Mucosa of stomach (tissue), 1 donor: ENCODE results near the gene KDM4B.
"Not testable (repeated sequence)": the region's sequence is repeated elsewhere in the genome, so short reads cannot be mapped to it uniquely, and the experiment has no call there.

Source experiments
- H3K27me3 ChIP-seq: one replicate; pipeline ENCODE4 v1.7.0; 2013; ENCODE audit warnings: mild to moderate bottlenecking, low read length; ENCODE audit not compliant: control insufficient read depth, insufficient read depth
- H3K36me3 ChIP-seq: one replicate; pipeline ENCODE4 v1.7.0; 2013; ENCODE audit warnings: low read length; ENCODE audit not compliant: control insufficient read depth, insufficient read depth
- H3K4me1 ChIP-seq: one replicate; pipeline ENCODE4 v1.7.0; 2013; ENCODE audit warnings: mild to moderate bottlenecking, low read length; ENCODE audit not compliant: control insufficient read depth, insufficient read depth
- H3K4me3 ChIP-seq: one replicate; pipeline ENCODE4 v1.7.0; 2013; ENCODE audit warnings: low read length
- H3K9ac ChIP-seq: one replicate; pipeline ENCODE4 v1.7.0; 2013; ENCODE audit warnings: mild to moderate bottlenecking, low read length, moderate library complexity
- H3K9me3 ChIP-seq: one replicate; pipeline ENCODE4 v1.7.0; 2013; ENCODE audit warnings: mild to moderate bottlenecking, low read length, moderate library complexity; ENCODE audit not compliant: control insufficient read depth
- donor health status: Pancreatic carcinoma.

Gene KDM4B

DNA sequence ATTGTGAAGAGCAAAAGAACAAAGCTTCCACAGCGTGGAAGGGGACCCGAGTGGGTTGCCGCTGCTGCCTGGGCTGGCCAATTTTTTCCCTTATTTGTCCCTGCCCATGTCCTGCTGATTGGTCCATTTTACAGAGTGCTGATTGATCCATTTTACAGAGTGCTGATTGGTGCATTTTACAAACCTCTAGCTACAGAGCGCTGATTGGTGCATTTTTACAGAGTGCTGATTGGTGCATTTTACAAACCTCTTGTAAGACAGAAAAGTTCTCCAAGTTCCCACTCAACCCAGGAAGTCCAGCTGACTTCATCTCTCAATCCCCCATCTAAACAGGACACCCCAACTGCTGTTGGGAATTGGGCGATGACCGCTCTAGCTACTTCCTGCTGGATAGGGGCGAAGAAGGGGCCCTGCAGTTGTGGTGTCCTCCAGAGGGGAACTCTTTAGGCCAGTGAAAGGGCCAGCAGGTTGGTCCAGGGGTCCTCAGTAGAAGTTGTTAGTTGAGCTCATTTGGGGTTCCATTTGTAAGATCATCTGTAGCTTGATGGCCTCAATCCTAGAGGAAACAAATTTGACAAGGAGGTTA is 189.7 kb downstream of the KDM4B start:
- H3K27me3 ChIP-seq, H3K4me3 ChIP-seq: not testable (repeated sequence)

DNA sequence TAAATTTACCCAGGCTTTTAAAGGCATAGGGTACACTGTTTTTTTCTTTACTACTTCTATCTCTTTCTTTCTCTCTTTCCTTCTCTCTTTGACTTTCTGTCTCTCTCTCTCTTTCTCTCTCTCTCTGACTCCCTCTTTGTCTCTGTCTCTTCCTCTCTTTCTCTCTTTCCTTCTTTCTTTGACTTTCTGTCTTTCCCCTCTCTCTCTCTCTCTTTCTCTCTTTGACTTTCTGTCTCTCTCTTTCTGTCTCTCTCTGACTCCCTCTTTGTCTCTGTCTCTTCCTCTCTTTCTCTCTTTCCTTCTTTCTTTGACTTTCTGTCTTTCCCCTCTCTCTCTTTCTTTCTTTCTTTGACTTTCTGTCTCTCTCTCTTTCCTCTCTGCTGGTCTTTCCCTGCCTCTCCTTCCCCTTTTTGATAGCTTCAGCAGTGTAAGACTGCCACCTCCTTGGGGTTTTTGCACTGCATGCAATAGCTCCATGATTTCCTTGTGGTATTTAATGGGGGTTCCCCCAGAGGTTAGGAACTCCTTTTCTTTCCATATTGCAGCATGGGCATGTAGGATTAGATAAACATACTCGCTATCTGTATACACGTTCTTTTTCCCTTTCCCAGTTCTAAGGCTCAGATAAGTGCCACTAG is 191.4 kb downstream of the KDM4B start:
- not testable (repeated sequence) for H3K27me3 ChIP-seq, H3K4me3 ChIP-seq, H3K36me3 ChIP-seq, H3K9ac ChIP-seq, H3K4me1 ChIP-seq, H3K9me3 ChIP-seq

More for the DNA sequence above, 189.7 kb downstream of the KDM4B start:
- H3K9me3 ChIP-seq, H3K9ac ChIP-seq, H3K4me1 ChIP-seq, H3K36me3 ChIP-seq: not testable (repeated sequence)

DNA sequence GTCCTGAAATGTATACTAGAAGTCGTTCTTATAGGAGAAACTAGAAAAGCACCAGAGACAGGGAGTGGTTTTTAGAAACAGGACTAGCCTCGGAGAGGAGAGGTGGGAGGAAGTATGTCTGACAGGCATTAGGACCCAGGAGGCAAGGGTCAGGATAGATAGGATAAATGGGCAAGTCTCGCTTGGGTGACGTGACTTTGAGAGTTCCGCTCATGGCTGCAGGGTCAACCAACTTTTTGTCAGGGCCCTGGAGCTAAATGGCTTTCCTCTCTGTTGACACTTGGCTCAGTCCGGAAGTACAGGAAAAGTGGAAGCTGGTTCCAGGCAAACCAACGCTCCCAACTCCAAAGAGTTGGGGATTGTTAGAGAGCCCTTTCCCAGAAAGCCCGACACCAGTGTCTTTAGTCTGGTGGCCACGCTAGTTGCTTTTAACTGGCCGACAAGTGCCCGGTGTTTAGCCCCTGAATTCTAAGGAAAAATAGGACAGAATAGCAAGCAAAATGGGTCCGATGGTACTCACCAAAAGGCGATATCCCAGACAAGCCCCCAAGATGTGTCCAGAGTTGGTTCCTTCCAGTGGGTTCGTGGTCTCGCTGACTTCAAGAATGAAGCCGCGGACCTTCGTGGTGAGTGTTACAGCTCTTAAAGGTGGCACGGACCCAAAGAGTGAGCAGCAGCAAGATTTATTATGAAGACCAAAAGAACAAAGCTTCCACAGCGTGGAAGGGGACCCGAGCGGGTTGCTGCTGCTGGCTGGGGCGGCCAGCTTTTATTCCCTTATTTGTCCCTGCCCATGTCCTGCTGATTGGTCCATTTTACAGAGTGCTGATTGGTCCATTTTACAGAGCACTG is 196.2 kb downstream of the KDM4B start:
- not testable (repeated sequence) for H3K9me3 ChIP-seq, H3K4me1 ChIP-seq

DNA sequence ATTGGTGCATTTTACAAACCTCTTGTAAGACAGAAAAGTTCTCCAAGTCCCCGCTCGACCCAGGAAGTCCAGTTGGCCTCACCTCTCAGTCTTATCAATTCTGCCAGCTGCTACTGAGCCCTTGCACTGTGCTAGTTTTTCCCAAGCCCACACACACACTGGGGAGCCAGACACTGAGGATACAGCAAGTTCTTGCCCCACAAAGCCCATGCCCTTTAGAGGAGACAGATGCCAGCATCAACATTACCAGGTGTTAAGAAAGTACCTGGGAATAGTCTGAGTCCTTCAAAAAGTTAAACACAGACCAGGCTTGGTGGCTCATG is 196.7 kb downstream of the KDM4B start:
- H3K4me3 ChIP-seq = no peak overlapping the region
- H3K9ac ChIP-seq = no peak overlapping the region
- no peaks in the 10 kb centered on the region for H3K9me3 ChIP-seq
- H3K27me3 ChIP-seq = no peaks in the 10 kb centered on the region
- no peaks in the 10 kb centered on the region for H3K4me1 ChIP-seq
- H3K36me3 ChIP-seq = no peaks in the 10 kb centered on the region

More for the DNA sequence above, 196.2 kb downstream of the KDM4B start:
- not testable (repeated sequence) for H3K4me3 ChIP-seq, H3K27me3 ChIP-seq, H3K9ac ChIP-seq, H3K36me3 ChIP-seq

DNA sequence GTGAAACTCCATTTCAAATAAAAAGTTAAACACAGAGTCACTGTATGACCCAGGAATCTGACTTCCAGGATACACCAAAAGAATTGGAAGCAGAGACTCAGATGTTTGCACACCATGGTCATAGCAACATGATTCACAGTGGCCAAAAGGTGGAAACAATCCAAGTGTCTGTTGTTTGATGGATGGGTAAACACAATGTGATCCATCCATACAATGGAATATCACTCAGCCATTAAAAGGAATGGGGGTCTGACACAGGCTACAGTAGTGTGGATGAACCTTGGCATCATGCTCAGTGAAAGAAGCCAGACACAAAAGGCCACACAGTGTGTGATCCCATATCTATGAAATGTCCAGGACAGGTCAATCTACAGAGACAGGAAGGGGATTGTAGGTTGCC is 197.3 kb downstream of the KDM4B start:
- H3K4me3 ChIP-seq = no peak overlapping the region

DNA sequence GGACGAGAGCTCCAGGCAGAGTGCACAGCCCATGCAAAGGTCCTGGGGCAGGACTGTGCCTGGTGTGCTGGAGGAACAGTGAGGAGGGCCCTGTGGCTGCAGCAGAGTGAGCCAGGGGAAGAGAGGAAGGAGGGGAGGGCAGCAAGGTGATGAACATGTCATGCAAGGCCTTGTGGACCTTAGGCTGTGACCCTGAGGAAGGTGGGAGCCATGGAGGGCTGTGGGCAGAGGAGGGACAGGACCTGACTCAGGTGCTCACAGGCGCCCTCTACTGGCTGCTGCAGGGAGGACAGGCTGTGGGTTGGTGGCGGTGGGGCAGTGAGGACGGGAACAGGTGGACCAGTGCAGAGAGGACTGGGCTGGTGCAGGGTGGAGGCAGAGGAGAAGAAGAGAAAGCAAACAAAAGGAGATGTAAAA is 201.4 kb downstream of the KDM4B start:
- Histone ChIP-seq H3K36me3 (no peaks in the 10 kb centered on the region), H3K4me3 (no peak overlapping the region), H3K9me3 (no peaks in the 10 kb centered on the region), H3K4me1 (no peaks in the 10 kb centered on the region), H3K27me3 (no peaks in the 10 kb centered on the region), H3K9ac (no peak overlapping the region)

More for the DNA sequence above, 197.3 kb downstream of the KDM4B start:
- Histone ChIP-seq H3K9me3 (no peaks in the 10 kb centered on the region), H3K4me1 (no peaks in the 10 kb centered on the region), H3K27me3 (no peaks in the 10 kb centered on the region), H3K9ac (no peak overlapping the region), H3K36me3 (no peaks in the 10 kb centered on the region)

DNA sequence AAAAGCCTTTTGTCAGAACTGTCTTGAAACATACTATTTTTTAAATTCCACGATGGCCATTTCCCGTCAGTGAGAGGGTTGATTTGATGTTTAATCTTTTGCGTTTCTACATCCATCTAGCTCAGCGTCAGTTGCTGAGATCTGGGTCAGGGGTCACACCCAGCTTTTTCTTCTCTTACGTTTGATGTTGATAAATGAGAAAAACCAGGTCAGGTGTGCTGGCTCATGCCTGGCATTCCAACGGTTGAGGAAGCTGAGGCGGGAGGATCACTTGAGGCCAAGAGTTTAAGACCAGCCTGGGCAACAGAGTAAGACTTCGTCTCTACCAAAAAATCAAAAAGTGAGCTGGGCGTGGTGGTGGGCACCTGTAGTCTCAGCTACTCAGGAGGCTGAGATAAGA is 202.8 kb downstream of the KDM4B start:
- H3K4me1 ChIP-seq = no peaks in the 10 kb centered on the region
- no peaks in the 10 kb centered on the region for H3K9me3 ChIP-seq
- no peaks in the 10 kb centered on the region for H3K36me3 ChIP-seq
- no peaks in the 10 kb centered on the region for H3K27me3 ChIP-seq
- H3K4me3 ChIP-seq = no peak overlapping the region
- H3K9ac ChIP-seq = no peak overlapping the region

DNA sequence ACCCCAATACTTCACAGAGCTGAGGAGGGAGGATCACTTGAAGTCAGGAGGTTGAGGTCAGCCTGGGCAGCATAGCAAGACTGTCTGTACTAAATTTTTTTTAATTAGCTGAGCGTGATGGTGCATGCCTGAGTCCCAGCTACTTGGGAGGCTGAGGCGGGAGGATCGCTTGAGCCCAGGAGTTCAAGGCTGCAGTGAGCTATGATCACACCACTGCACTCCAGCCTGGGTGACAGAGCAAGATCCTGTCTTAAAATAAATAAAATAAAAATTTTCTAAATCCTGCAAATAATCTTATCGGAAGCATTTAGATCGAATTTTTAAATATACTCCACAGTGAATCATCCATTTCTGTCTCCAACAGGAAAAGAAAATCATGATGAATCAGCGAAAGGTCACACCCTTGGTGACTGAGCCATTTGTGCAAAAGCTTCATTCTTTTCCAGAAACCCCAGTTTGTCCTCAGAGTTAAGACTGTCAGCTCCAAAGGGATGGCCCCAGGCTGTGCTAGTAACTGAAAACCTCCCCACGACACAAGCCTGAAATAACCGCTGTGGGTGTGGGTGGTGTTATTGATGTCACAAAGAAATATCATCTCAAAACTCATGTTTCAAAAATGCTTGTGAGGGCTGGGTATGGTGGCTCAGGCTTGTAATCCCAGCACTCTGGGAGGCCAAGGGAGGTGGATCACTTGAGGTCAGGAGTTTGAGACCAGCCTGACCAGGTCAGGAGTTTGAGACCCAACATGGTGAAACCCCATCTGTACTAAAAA is 204.1 kb downstream of the KDM4B start:
- Histone ChIP-seq H3K9me3 (no peaks in the 10 kb centered on the region), H3K4me1 (no peaks in the 10 kb centered on the region), H3K27me3 (no peaks in the 10 kb centered on the region), H3K9ac (no peak overlapping the region), H3K36me3 (no peaks in the 10 kb centered on the region), H3K4me3 (no peak overlapping the region)

DNA sequence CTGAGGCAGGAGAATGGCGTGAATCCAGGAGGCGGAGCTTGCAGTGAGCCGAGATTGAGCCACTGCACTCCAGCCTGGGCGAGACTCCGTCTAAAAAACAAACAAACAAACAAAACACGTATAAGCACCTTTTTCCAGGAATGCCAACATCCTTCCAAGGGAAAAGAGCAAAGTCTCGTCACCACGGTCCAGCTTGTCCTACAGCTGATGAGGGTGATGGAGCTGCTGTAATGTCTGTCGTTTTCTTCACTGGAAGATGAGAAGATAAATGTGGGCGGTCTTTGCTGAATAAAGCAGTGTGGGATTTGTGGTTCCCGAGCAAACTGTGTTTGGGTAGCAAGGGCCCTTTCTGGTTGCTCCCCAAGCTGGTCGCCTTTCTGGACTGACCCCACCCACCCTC is 205.1 kb downstream of the KDM4B start:
- Histone ChIP-seq H3K9me3 (no peaks in the 10 kb centered on the region), H3K27me3 (no peaks in the 10 kb centered on the region), H3K4me1 (no peaks in the 10 kb centered on the region), H3K4me3 (no peak overlapping the region), H3K36me3 (no peaks in the 10 kb centered on the region), H3K9ac (no peak overlapping the region)

DNA sequence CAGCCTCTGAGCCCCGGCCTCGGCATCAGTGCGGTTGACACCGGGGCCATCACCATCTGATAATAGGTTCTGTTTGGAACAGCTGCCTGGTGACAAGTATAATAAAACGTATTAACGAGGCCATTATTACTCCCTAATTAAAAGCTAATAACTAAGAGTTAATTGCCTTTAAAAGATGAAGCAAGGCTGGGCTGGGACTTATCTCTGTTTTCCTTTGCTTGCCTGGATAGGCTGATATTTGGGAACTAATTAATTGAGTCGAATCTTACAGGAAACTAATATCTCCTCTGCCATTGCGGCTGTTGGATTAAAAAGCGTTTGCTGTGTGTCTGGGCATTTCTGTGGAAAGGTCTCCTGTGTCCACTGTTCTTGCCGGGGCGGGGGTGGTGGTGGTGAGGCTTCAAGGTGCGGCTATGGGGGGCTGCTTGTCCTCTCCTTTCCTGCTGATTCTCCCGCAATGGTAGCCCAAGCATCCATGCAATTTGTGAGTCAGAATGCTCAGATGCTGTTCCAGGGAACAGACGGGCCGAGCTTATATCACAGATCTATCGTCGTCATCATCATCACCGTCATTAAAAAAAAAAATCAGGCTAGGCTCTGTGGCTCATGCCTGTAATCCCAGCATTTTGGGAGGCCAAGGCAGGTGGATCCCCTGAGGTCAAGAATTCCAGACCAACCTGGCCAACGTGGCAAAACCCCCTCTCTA is 209.0 kb downstream of the KDM4B start:
- no peak overlapping the region for H3K9ac ChIP-seq
- H3K9me3 ChIP-seq = no peaks in the 10 kb centered on the region
- no peaks in the 10 kb centered on the region for H3K27me3 ChIP-seq
- no peaks in the 10 kb centered on the region for H3K36me3 ChIP-seq
- no peak overlapping the region for H3K4me3 ChIP-seq
- no peaks in the 10 kb centered on the region for H3K4me1 ChIP-seq

DNA sequence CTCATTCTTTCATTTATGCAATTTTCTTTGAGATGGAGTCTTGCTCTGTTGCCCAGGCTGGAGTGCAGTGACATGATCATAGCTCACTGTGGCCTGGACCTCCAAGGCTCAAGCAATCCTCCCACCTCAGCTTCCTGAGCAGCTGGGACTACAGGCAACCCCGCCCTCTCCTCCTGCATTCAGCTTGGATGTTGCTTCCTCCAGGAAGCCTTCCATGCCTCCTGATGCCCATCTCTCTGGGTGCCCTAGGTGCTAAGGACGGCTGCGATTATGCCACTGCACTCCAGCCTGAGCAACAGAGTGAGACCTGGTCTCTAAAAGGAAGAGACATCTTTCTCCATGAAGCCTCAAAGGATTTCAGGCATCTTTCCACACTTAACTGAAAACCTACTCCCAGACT is 209.9 kb downstream of the KDM4B start:
- Histone ChIP-seq H3K4me1 (no peaks in the 10 kb centered on the region), H3K36me3 (no peaks in the 10 kb centered on the region), H3K27me3 (no peaks in the 10 kb centered on the region), H3K4me3 (no peak overlapping the region), H3K9me3 (no peaks in the 10 kb centered on the region), H3K9ac (no peak overlapping the region)
